Activated T-cell treated with anti-CD3 and anti-CD28 coated beads, Interleukin-2, amount 50 U/mL, for 4 hours (primary cell): ENCODE measurements around the gene ARSB. TPM values are rescaled to one million over a fixed set of nuclear protein-coding genes. Genes with fewer than 3 reads are reported as not detected.

Experiments used
- ATAC-seq, 2 donors: fragments of 200-7000 bp; cut with Tn5 transposase; one replicate each; pipeline ENCODE4 v1.10.0; 2021
- DNase-seq: peaks from one replicate; pipeline ENCODE4 v3.0.0-alpha.2; 2020
- H3K27me3 Mint-ChIP-seq: one replicate; pipeline ENCODE4 v1.8.0; 2021; ENCODE audit warnings: low read depth, mixed read lengths
- H3K36me3 Mint-ChIP-seq: one replicate; pipeline ENCODE4 v1.8.0; 2022; ENCODE audit warnings: mixed read lengths; ENCODE audit not compliant: insufficient read depth
- H3K4me1 Mint-ChIP-seq: one replicate; pipeline ENCODE4 v1.8.0; 2021; ENCODE audit warnings: low read depth, mixed read lengths
- H3K4me3 Mint-ChIP-seq: one replicate; pipeline ENCODE4 v1.8.0; 2021; ENCODE audit warnings: mild to moderate bottlenecking, moderate library complexity, mixed read lengths
- H3K9me3 Mint-ChIP-seq: one replicate; pipeline ENCODE4 v1.8.0; 2021; ENCODE audit warnings: mixed read lengths
- total RNA-seq, 3 donors: library from RNA; stranded (reverse); gene quantifications; one replicate each; pipeline ENCODE4 v1.2.1, GENCODE V29; 2021

ARSB gene
- 10 to 100 TPM in 2 of 3 donors, 1 to 10 TPM in 1; 9.4 to 12.7 (median 11.0) TPM for total RNA-seq

DNA sequence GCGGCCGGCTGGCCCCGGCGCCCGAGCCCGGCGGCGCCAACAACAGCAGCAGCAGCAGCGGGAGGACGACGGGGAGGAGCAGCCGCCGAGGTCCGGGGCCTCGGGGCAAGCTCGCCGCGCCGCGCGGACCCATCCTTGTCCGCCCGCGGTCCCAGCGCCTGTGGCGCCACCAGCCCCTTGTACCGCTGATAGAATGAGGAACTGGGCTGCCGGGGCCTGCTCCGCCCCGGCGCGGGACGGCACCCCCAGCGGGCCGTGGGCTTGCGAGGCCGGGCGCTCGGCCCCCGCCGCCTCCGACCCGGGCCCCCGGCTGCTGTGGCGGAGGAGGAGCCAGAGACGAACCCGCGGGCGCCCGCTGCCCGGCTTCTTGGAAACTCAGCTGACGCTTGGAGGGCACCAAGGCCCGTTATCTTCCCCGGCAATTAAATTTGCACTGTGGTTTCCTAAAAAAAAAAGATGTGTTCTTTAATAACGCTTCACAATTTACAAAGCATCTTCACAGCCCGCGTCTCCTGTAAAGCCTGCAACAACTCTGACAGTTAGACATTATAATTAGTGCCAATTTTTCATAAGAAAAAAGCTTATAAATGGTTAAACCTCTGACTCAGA lies at the start of gene ARSB:
TSS of gene ARSB (minus strand) at position 195 of the 609 bp plus-strand sequence. CDS start at position 133, 62 bp downstream.
- Mint-ChIP-seq H3K4me1 (peaks cover 30% of the 10 kb centered on the region), H3K36me3 (no peaks in the 10 kb centered on the region), H3K9me3 (no peaks in the 10 kb centered on the region), H3K27me3 (no peaks in the 10 kb centered on the region), H3K4me3 (peak within 1 kb of the TSS; percentile 87)
- ATAC-seq (peak; percentile 53), DNase-seq (peak; percentile 34)

DNA sequence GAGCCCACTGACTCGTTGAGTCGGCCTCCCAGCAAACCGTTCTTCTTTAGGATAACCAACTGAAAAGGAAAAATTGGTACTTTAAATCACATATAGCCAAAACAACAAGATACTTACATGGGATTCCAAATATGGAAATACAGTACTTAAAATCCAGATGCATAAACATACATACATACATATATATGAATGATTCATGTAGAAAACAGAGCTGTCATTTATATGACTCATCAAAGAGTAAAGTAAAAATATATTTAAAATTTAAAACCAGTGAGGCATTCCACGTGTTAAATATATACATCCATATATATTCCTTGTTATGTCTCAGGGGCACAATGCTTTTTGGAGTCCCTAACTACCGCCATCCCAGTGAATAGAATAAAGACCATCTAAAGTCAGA lies 47.7 kb upstream of the ARSB start:
- Mint-ChIP-seq H3K27me3 (peaks cover under 1% of the 10 kb centered on the region), H3K9me3 (no peaks in the 10 kb centered on the region), H3K36me3 (no peaks in the 10 kb centered on the region), H3K4me1 (no peaks in the 10 kb centered on the region), H3K4me3 (no peak overlapping the region)
- ATAC-seq, result no peak
- no peak for DNase-seq

DNA sequence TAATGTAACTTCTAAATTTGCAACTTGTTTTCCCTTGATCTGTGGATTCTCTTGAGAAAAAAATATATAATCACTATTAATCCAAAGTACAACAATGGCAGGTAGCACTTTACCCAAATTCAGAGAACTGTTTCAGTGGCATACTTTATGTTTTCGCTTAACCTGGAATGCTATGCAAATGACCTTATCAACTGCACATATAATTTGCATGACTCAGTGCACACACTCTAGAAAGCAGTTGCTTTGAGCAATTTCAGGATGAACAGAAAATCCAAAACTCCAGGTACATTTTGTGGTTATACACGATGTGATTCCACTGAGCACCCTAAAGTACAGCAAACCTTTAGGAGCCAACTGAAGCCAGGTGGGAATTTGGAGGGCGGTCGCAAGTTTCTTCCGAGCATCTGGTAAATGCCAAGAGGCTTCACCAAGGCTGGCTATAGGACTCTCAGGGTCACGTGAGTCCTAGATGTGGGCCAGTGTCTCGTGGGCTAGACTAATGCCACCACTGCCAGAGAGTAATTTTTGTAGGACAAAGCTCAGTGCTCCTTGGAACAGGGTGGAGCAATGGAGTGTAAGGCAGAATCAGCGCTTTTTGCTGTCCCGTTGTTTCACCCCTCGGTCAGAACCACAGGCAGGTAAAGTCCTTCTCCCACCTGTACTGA lies 47.1 kb upstream of the ARSB start:
- no peak for ATAC-seq
- DNase-seq, result no peak
- no peaks in the 10 kb centered on the region for H3K4me1 Mint-ChIP-seq
- H3K27me3 Mint-ChIP-seq, result peaks cover 4% of the 10 kb centered on the region
- H3K4me3 Mint-ChIP-seq, result no peak overlapping the region
- no peaks in the 10 kb centered on the region for H3K36me3 Mint-ChIP-seq
- H3K9me3 Mint-ChIP-seq, result no peaks in the 10 kb centered on the region

DNA sequence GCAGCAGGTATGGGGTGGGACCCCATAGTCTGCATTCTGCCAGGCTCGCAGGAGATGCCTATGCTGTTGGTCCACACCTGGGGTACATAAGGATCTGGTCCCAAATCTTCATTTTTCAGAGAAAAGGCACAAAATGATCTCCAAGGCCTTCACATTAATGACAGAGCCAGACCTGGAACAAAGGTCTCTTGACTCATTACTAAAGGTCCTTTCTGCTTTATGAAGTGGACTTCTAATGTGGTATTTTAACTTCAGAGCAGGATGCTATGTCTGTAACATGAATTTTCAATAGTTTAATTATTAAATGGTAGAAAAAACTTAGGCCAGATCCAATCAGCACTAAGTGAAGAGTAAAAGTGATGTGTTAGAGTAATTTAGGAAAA lies 46.4 kb upstream of the ARSB start:
- no peaks in the 10 kb centered on the region for H3K36me3 Mint-ChIP-seq
- ATAC-seq (no peak), DNase-seq (no peak)
- H3K27me3 Mint-ChIP-seq, result peaks cover 10% of the 10 kb centered on the region
- H3K9me3 Mint-ChIP-seq, result no peaks in the 10 kb centered on the region
- no peak overlapping the region for H3K4me3 Mint-ChIP-seq
- no peaks in the 10 kb centered on the region for H3K4me1 Mint-ChIP-seq

DNA sequence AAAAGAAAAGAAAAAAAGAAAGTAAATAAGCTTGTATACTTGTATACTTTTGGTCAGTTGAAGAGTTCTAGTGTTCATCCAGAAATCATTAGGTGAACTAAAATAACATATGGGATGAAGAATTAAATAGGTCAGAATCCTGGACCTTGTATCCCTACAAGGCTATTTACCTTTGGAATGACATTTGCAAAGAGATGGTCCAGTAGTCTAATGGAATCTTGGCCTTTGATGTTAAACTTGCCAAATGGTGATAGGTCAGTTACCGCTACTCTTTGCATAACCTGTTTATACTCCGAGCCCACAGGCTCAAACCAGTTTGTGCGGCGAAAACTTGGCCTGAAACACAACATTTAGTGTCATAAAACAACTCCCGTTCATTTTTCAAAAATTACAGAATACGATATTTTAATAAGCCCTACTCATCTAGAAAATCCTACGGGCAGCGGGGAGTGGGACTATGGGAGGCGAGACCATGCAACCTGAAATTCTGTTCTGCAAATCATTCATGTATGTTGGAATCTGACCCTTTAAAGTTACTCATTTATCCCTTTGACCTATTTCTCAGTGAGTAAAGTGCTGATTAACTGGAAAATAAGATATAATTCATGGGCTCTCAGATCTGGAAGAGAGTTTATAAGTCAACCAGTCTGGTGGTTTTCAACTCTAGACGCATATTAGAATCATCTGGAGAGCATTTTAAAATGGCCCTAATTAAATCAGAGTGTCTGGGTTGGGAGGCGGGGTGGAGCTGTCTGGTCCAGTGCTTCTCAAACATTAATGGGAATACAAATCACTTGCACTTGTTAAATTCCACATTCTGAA lies 45.8 kb upstream of the ARSB start:
- no peaks in the 10 kb centered on the region for H3K36me3 Mint-ChIP-seq
- H3K27me3 Mint-ChIP-seq, result peaks cover 12% of the 10 kb centered on the region
- no peaks in the 10 kb centered on the region for H3K9me3 Mint-ChIP-seq
- no peak overlapping the region for H3K4me3 Mint-ChIP-seq
- H3K4me1 Mint-ChIP-seq, result no peaks in the 10 kb centered on the region
- no peak for DNase-seq
- ATAC-seq, result no peak

DNA sequence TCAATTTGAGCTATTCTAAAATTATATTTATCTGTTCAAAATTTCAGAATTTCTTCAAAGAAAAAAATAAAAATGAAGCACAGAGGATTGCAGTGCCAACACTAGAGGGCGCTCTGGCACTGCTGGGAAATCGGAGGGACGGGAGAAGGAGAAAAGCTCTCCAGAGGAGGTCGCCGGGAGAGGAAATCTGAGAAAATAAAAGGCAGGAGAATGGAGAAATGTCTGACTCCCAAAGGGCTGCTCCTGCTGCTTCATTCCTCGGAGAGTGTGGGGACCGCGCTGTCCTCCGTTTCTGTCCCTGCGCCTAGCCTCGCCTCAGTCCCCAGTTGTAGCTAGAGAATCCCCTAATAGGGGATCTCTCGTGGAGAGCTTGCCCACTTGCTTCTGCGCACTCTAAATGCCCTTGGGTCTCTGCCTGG lies 40.0 kb upstream of the ARSB start:
- peak overlapping the region; percentile 50 for H3K4me3 Mint-ChIP-seq
- H3K4me1 Mint-ChIP-seq, result peaks cover 10% of the 10 kb centered on the region
- H3K9me3 Mint-ChIP-seq, result no peaks in the 10 kb centered on the region
- peak; percentile 24 for DNase-seq
- ATAC-seq, result peak; percentile 41 to 43
- H3K36me3 Mint-ChIP-seq, result no peaks in the 10 kb centered on the region
- H3K27me3 Mint-ChIP-seq, result peaks cover 46% of the 10 kb centered on the region

DNA sequence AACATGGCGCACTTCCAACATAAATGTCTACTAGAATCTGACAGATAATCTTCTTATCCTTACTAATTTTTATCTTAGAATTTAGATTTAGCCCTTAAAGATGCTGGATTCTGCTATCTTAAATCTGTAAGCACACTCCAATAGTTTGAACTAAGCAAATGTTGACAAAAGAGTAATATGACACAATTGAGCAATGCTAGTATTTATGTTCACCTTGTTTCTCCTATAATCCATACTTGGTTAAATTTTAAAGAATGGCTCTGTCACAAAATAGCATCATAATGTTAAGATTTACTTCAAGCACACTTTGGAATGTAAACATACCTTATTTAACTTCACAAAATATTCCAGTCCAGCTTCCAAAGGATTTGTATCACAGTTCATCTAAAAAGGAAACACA lies 38.8 kb upstream of the ARSB start:
- peaks cover 10% of the 10 kb centered on the region for H3K4me1 Mint-ChIP-seq
- H3K36me3 Mint-ChIP-seq, result no peaks in the 10 kb centered on the region
- H3K27me3 Mint-ChIP-seq, result peaks cover 52% of the 10 kb centered on the region
- ATAC-seq (no peak), DNase-seq (no peak)
- no peaks in the 10 kb centered on the region for H3K9me3 Mint-ChIP-seq
- no peak overlapping the region for H3K4me3 Mint-ChIP-seq

DNA sequence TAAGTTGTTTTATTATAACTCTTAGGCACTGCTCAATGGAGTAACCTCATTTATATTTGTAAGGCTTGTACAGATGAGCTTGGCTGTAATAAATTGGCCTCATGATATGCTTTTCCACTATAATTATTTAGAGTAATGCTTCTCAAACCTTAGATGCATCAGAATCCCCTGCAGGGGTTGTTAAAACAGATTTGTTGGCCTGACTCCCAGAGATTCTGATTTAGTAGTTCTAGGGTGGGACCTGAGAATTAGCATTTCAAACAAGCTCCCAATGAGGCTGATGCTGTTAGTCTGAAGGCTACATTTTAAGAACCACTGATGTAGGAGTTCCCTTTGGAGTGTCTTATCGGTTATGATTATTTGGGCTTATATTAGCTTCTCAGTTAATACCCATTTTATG lies 38.2 kb upstream of the ARSB start:
- peaks cover 10% of the 10 kb centered on the region for H3K4me1 Mint-ChIP-seq
- H3K9me3 Mint-ChIP-seq, result no peaks in the 10 kb centered on the region
- no peak overlapping the region for H3K4me3 Mint-ChIP-seq

DNA sequence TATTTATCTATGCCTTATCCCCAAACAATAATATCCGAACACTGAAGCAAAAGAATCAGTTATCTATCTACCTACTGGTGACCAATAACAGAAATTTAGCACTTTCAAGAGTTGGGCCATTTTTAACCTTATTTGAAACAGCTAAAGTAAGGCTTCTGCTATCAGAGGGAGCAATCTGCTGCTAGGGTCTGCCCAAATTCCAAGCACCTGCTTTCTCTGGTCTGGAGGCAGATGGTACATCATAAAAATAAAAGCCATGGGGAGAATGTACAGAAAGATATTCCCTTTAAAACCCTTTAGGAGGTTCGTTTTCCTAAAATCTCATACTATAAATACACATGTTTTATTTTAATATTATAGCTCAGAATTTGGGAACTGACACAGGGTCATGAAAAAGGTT lies 37.7 kb upstream of the ARSB start:
- Mint-ChIP-seq H3K27me3 (peaks cover 56% of the 10 kb centered on the region), H3K4me3 (no peak overlapping the region), H3K36me3 (no peaks in the 10 kb centered on the region), H3K4me1 (peaks cover 10% of the 10 kb centered on the region), H3K9me3 (no peaks in the 10 kb centered on the region)
- no peak for ATAC-seq
- DNase-seq, result no peak

More for the DNA sequence above, 38.2 kb upstream of the ARSB start:
- no peaks in the 10 kb centered on the region for H3K36me3 Mint-ChIP-seq
- ATAC-seq (no peak), DNase-seq (no peak)
- H3K27me3 Mint-ChIP-seq, result peaks cover 52% of the 10 kb centered on the region

DNA sequence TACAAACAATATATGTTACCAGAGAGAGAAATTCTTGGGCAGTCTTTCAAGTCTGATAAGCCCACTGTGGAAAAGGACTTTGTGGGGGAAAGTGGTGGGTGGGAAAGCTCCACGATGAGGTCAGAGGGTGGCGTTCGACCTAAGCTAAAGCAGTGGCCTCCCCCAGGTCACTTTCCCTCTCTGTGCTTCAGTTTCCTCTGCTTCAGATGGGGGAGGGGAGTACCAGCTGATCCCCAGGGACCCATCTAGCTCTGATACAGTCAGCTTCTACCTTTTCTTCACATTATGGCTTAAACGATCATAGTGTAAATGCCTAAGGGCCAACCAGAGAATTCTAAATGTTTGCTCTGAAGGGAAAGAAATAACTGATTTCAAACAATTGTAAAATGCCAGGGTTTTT lies 36.6 kb upstream of the ARSB start:
- no peaks in the 10 kb centered on the region for H3K9me3 Mint-ChIP-seq
- no peak for DNase-seq
- ATAC-seq, result no peak
- H3K4me3 Mint-ChIP-seq, result no peak overlapping the region
- no peaks in the 10 kb centered on the region for H3K36me3 Mint-ChIP-seq
- H3K4me1 Mint-ChIP-seq, result peaks cover 10% of the 10 kb centered on the region
- peaks cover 49% of the 10 kb centered on the region for H3K27me3 Mint-ChIP-seq

DNA sequence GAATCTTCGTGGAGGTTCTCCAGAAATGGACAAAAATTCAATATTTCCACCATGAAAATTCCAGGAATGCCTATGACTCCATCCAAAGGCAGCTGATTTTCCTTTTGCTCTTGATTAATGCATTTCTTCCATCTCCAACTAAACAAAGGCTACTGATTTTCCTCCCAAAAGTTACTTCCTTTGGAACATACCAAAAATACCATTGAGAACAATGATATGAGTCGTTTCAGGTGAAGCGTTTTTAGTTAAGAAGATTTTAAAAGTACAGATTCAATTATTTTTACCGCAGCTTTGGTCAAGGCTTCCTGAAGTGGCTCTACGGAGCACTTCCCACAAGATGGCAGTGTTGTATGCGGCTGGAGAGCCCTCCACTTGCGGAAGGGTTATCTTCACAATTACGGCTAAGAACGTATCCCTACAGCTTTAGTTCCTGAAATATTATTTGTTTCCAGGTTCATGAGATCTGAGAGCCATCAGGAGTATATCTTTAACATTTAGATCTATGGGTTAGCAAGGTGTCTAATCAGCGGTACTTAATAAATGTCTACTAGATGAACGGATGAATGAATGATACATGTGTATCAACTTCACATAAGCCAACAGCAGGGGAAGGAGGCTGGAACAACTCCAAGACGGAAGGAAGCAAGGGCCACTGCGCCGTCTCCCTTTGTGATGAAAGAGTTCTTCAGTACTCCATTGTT lies 35.9 kb upstream of the ARSB start:
- peaks cover 10% of the 10 kb centered on the region for H3K4me1 Mint-ChIP-seq
- peaks cover 47% of the 10 kb centered on the region for H3K27me3 Mint-ChIP-seq
- peak; percentile 7 for DNase-seq
- H3K9me3 Mint-ChIP-seq, result no peaks in the 10 kb centered on the region
- peak in 1 of 2 donors; percentile 71 for ATAC-seq
- H3K36me3 Mint-ChIP-seq, result no peaks in the 10 kb centered on the region
- no peak overlapping the region for H3K4me3 Mint-ChIP-seq

DNA sequence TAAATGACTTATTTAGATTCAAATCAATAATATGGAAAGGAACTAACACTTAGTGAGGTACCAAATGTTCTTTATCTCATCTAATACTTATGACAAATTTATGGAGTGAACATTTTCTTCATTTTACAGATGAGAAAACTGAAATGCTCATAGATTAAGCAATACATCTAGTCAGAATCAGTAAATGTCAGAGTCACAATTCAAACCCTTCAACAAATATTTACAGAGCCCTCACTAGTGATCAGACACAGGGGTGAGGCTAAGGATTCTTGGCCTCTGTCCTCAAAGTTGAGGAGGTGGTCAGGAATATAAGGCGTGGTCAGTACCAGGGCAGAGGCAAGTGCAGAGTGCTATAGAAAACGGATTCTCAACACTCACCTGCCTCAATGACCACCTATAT lies 29.5 kb upstream of the ARSB start:
- Mint-ChIP-seq H3K4me3 (no peak overlapping the region), H3K4me1 (no peaks in the 10 kb centered on the region), H3K36me3 (no peaks in the 10 kb centered on the region), H3K9me3 (peaks cover 8% of the 10 kb centered on the region), H3K27me3 (peaks cover 32% of the 10 kb centered on the region)
- ATAC-seq, result no peak
- no peak for DNase-seq

DNA sequence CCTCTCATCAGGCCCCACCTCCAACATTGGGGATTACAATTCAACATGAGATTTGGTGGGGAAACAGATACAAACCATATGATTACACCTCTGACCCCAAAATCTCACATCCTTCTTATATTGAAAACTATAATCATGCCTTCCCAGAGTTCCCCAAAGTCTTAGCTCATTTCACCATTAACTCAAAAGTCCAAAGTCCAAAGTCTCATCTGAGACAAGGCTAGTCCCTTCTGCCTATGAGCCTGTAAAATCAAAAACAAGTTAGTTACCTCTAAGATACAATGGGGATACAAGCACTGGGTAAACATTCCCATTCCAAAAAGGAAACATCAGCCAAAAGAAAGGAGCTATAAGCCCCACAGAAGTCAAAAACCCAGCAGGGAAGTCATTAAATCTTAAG lies 26.8 kb upstream of the ARSB start:
- no peak for ATAC-seq
- Mint-ChIP-seq H3K4me3 (no peak overlapping the region), H3K4me1 (no peaks in the 10 kb centered on the region), H3K9me3 (peaks cover 8% of the 10 kb centered on the region), H3K27me3 (peaks cover 23% of the 10 kb centered on the region), H3K36me3 (no peaks in the 10 kb centered on the region)
- no peak for DNase-seq

DNA sequence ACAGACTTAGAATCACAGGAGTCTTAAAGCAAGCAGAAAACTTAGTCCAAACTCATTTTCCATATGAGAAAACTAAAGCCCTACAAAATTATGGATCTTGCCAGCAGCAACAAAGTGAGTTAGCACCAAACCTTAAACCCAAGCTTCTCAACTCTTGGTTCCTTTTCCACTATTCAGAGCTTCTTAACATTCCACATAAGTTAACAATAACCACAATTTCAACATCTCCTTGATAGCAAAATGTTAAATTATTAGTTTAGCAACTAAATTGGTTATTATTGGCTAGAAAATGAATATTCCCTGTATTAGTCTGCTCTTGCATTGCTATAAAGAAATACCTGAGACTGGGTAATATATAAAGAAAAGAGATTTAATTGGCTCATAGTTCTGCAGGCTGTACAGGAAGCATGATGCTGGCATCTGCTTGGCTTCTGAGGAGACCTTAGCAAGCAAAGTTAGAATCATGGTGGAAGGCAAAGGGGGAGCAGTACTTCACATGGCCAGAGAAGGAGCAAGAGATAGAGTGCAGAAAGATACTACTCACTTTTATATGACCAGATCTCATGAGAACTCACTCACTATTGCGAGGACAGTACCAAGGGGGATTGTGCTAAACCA lies 26.2 kb upstream of the ARSB start:
- Mint-ChIP-seq H3K9me3 (peaks cover 8% of the 10 kb centered on the region), H3K4me3 (no peak overlapping the region), H3K36me3 (no peaks in the 10 kb centered on the region), H3K4me1 (no peaks in the 10 kb centered on the region), H3K27me3 (peaks cover 20% of the 10 kb centered on the region)
- DNase-seq, result no peak
- no peak for ATAC-seq
